ENCODE measurements around the gene TRMT13.

Gene TRMT13

DNA sequence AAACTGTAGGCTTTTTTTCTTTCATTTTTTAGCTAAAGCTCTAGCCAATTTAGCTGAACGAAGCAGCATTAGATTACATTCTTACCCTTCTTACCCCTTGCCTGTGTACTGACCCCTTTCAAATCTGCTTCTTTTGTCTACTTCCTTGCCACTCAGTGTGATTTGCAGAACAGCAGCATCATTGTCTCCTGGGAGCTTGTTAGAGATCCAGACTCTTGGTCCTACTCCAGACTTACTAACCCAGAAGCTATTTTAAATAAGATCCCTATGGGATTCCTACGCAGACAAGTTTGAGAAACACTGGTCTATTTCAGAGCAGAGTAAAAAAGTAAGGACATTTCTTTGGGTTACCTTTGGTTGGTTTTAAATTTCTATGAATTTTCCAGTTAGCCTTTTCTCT is 31.3 kb downstream of the TRMT13 start:
- Histone ChIP-seq H3K4me1 (ENCODE audit: control insufficient read depth in 2 of 2, insufficient read depth in 1 of 2, low read depth in 1 of 2, low read length in 2 of 2) (peaks cover 1 to 6% of the 10 kb centered on the region in 2 donors), H2BK15ac (ENCODE audit: low read length) (no peak overlapping the region), H2AK5ac (ENCODE audit: low read depth, low read length) (no peak overlapping the region), H3K27me3 (ENCODE audit: control insufficient read depth in 3 of 3, insufficient read depth in 3 of 3, low read depth in 1 of 3, low read length in 3 of 3) (no peaks in the 10 kb centered on the region), H3K36me3 (replicated peaks in 1 of 2; ENCODE audit: control insufficient read depth in 2 of 2, insufficient read depth in 2 of 2, low read length in 2 of 2) (no peaks in the 10 kb centered on the region), H3K4ac (ENCODE audit: low read length) (no peak overlapping the region), H4K8ac (ENCODE audit: low read depth, low read length) (no peak overlapping the region), H3K4me2 (ENCODE audit: insufficient read depth, low read length, poor library complexity, severe bottlenecking) (no peak overlapping the region), H2BK5ac (ENCODE audit: low read length) (no peak overlapping the region), H2BK12ac (ENCODE audit: low read length) (no peak overlapping the region), H3K18ac (ENCODE audit: low read length) (no peak overlapping the region), H2BK120ac (ENCODE audit: low read depth, low read length) (no peak overlapping the region), H3K79me1 (ENCODE audit: low read depth, low read length) (no peaks in the 10 kb centered on the region), H3K4me3 (ENCODE audit: low read length in 2 of 2) (no peak overlapping the region), H3K9me3 (replicated peaks in 1 of 2; ENCODE audit: control insufficient read depth in 2 of 2, insufficient read depth in 1 of 2, low read depth in 1 of 2, low read length in 2 of 2) (no peaks in the 10 kb centered on the region), H3K27ac (replicated peaks; ENCODE audit: low read length) (peak overlapping the region; percentile 72), H3K23ac (ENCODE audit: low read depth, low read length, poor library complexity) (no peak overlapping the region), H4K91ac (ENCODE audit: low read depth, low read length, poor library complexity) (no peak overlapping the region), H3K9ac (ENCODE audit: low read depth, low read length, poor library complexity) (no peak overlapping the region), H2AFZ (ENCODE audit: low read length) (peak overlapping the region; percentile 63), H3K14ac (ENCODE audit: low read length) (no peak overlapping the region)
- DNase-seq (ENCODE audit: low spot score): peak; percentile 67
- WGBS, 2 donors (ENCODE audit: extremely low coverage in 2 of 2, insufficient read length in 2 of 2, insufficient replicate concordance in 1 of 2): no CpG with 5 or more reads among the region's 2 CpGs

- Histone ChIP-seq H3K9ac (ENCODE audit: low read depth, low read length, poor library complexity) (no peak overlapping the region), H2BK120ac (ENCODE audit: low read depth, low read length) (no peak overlapping the region), H2BK5ac (ENCODE audit: low read length) (no peak overlapping the region), H4K8ac (ENCODE audit: low read depth, low read length) (no peak overlapping the region), H3K23ac (ENCODE audit: low read depth, low read length, poor library complexity) (no peak overlapping the region), H3K4ac (ENCODE audit: low read length) (no peak overlapping the region), H3K79me1 (ENCODE audit: low read depth, low read length) (no peaks in the 10 kb centered on the region), H3K4me2 (ENCODE audit: insufficient read depth, low read length, poor library complexity, severe bottlenecking) (no peak overlapping the region), H3K14ac (ENCODE audit: low read length) (no peak overlapping the region), H3K4me1 (ENCODE audit: control insufficient read depth in 2 of 2, insufficient read depth in 1 of 2, low read depth in 1 of 2, low read length in 2 of 2) (peaks cover 1 to 6% of the 10 kb centered on the region in 2 donors), H2AK5ac (ENCODE audit: low read depth, low read length) (no peak overlapping the region), H3K27ac (replicated peaks; ENCODE audit: low read length) (no peak overlapping the region), H2BK12ac (ENCODE audit: low read length) (no peak overlapping the region), H3K27me3 (ENCODE audit: control insufficient read depth in 3 of 3, insufficient read depth in 3 of 3, low read depth in 1 of 3, low read length in 3 of 3) (no peaks in the 10 kb centered on the region), H2BK15ac (ENCODE audit: low read length) (no peak overlapping the region), H3K36me3 (replicated peaks in 1 of 2; ENCODE audit: control insufficient read depth in 2 of 2, insufficient read depth in 2 of 2, low read length in 2 of 2) (no peaks in the 10 kb centered on the region), H3K4me3 (ENCODE audit: low read length in 2 of 2) (no peak overlapping the region), H3K9me3 (replicated peaks in 1 of 2; ENCODE audit: control insufficient read depth in 2 of 2, insufficient read depth in 1 of 2, low read depth in 1 of 2, low read length in 2 of 2) (no peaks in the 10 kb centered on the region), H3K18ac (ENCODE audit: low read length) (no peak overlapping the region), H4K91ac (ENCODE audit: low read depth, low read length, poor library complexity) (no peak overlapping the region), H2AFZ (ENCODE audit: low read length) (no peak overlapping the region)
- no peak for DNase-seq (ENCODE audit: low spot score)
- WGBS, 2 donors (ENCODE audit: extremely low coverage in 2 of 2, insufficient read length in 2 of 2, insufficient replicate concordance in 1 of 2): no CpG with 5 or more reads among the region's 5 CpGs
Measured at GRCh38 chr1:100164702-100165101, 31.7 kb downstream of the TRMT13 start.

- H2BK15ac ChIP-seq (ENCODE audit: low read length): no peak overlapping the region
Measured at GRCh38 chr1:100168051-100168450, 35.1 kb downstream of the TRMT13 start.

DNA sequence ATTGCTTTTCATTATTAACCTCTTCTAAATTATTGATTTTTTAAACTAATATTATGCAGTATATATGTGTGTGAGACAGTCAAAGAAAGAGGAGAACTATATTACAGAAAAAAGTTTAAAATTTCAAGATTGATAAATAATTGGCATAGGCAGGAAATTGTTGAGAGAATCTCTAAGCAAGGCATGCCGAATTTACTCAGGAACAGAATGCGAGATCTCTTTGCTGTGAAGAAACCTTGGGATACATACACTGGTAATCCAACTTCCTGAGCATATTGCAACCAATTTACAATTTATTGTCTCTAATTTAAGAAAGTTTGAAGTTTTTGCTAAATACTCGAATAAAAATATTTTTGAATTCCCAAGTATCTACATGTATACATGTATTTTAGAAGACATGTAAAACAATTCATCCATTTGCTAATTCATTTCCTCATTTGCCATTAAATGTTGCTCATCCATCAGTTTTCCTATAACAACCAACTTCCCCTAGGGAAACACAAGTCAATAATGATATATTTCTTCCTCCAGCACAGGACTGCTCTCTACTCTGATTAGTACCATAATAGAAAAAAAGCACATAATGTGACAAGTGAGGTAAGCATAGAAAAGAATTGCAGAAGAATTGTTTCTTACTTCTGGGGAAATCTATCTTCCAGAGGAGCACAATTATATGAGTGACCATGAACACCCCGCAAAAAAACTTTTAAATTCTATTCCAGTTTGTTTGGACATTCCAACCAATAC is 44.5 kb downstream of the TRMT13 start:
- Histone ChIP-seq H3K79me1 (ENCODE audit: low read depth, low read length) (no peaks in the 10 kb centered on the region), H3K4me3 (ENCODE audit: low read length in 2 of 2) (no peak overlapping the region), H3K4ac (ENCODE audit: low read length) (no peak overlapping the region), H3K23ac (ENCODE audit: low read depth, low read length, poor library complexity) (no peak overlapping the region), H2AK5ac (ENCODE audit: low read depth, low read length) (no peak overlapping the region), H2BK5ac (ENCODE audit: low read length) (no peak overlapping the region), H3K4me1 (ENCODE audit: control insufficient read depth in 2 of 2, insufficient read depth in 1 of 2, low read depth in 1 of 2, low read length in 2 of 2) (no peaks in the 10 kb centered on the region), H4K8ac (ENCODE audit: low read depth, low read length) (no peak overlapping the region), H3K9me3 (replicated peaks in 1 of 2; ENCODE audit: control insufficient read depth in 2 of 2, insufficient read depth in 1 of 2, low read depth in 1 of 2, low read length in 2 of 2) (no peaks in the 10 kb centered on the region), H3K36me3 (replicated peaks in 1 of 2; ENCODE audit: control insufficient read depth in 2 of 2, insufficient read depth in 2 of 2, low read length in 2 of 2) (no peaks in the 10 kb centered on the region), H2BK15ac (ENCODE audit: low read length) (no peak overlapping the region), H3K4me2 (ENCODE audit: insufficient read depth, low read length, poor library complexity, severe bottlenecking) (no peak overlapping the region), H2AFZ (ENCODE audit: low read length) (no peak overlapping the region), H3K27ac (replicated peaks; ENCODE audit: low read length) (no peak overlapping the region), H3K27me3 (ENCODE audit: control insufficient read depth in 3 of 3, insufficient read depth in 3 of 3, low read depth in 1 of 3, low read length in 3 of 3) (no peaks in the 10 kb centered on the region), H3K18ac (ENCODE audit: low read length) (no peak overlapping the region), H3K9ac (ENCODE audit: low read depth, low read length, poor library complexity) (no peak overlapping the region), H3K14ac (ENCODE audit: low read length) (no peak overlapping the region), H2BK120ac (ENCODE audit: low read depth, low read length) (no peak overlapping the region), H2BK12ac (ENCODE audit: low read length) (no peak overlapping the region), H4K91ac (ENCODE audit: low read depth, low read length, poor library complexity) (no peak overlapping the region)
- no CpG with 5 or more reads among the region's 4 CpGs for WGBS, 2 donors (ENCODE audit: extremely low coverage in 2 of 2, insufficient read length in 2 of 2, insufficient replicate concordance in 1 of 2)
- DNase-seq (ENCODE audit: low spot score): no peak

More at GRCh38 chr1:100168051-100168450, 35.1 kb downstream of the TRMT13 start:
- Histone ChIP-seq H2BK12ac (ENCODE audit: low read length) (no peak overlapping the region), H3K9ac (ENCODE audit: low read depth, low read length, poor library complexity) (no peak overlapping the region), H3K9me3 (replicated peaks in 1 of 2; ENCODE audit: control insufficient read depth in 2 of 2, insufficient read depth in 1 of 2, low read depth in 1 of 2, low read length in 2 of 2) (peaks cover 0 to 4% of the 10 kb centered on the region in 2 donors), H2AFZ (ENCODE audit: low read length) (no peak overlapping the region), H3K36me3 (replicated peaks in 1 of 2; ENCODE audit: control insufficient read depth in 2 of 2, insufficient read depth in 2 of 2, low read length in 2 of 2) (no peaks in the 10 kb centered on the region), H3K14ac (ENCODE audit: low read length) (no peak overlapping the region), H2AK5ac (ENCODE audit: low read depth, low read length) (no peak overlapping the region), H3K4me1 (ENCODE audit: control insufficient read depth in 2 of 2, insufficient read depth in 1 of 2, low read depth in 1 of 2, low read length in 2 of 2) (peaks cover 1 to 6% of the 10 kb centered on the region in 2 donors), H4K8ac (ENCODE audit: low read depth, low read length) (no peak overlapping the region), H3K27ac (replicated peaks; ENCODE audit: low read length) (no peak overlapping the region), H2BK5ac (ENCODE audit: low read length) (no peak overlapping the region), H3K23ac (ENCODE audit: low read depth, low read length, poor library complexity) (no peak overlapping the region), H3K4ac (ENCODE audit: low read length) (no peak overlapping the region), H3K18ac (ENCODE audit: low read length) (no peak overlapping the region), H3K27me3 (ENCODE audit: control insufficient read depth in 3 of 3, insufficient read depth in 3 of 3, low read depth in 1 of 3, low read length in 3 of 3) (no peaks in the 10 kb centered on the region), H3K4me3 (ENCODE audit: low read length in 2 of 2) (no peak overlapping the region), H2BK120ac (ENCODE audit: low read depth, low read length) (no peak overlapping the region), H3K79me1 (ENCODE audit: low read depth, low read length) (no peaks in the 10 kb centered on the region), H4K91ac (ENCODE audit: low read depth, low read length, poor library complexity) (no peak overlapping the region), H3K4me2 (ENCODE audit: insufficient read depth, low read length, poor library complexity, severe bottlenecking) (no peak overlapping the region)
- WGBS, 2 donors (ENCODE audit: extremely low coverage in 2 of 2, insufficient read length in 2 of 2, insufficient replicate concordance in 1 of 2): no CpG with 5 or more reads among the region's 2 CpGs
- DNase-seq (ENCODE audit: low spot score): no peak

Data from neuronal stem cell (in vitro differentiated cells).